A673 (cell line): Measurements from ENCODE around the gene CDC45. TPM values are rescaled to one million over a fixed set of nuclear protein-coding genes. Genes with fewer than 3 reads are reported as not detected.

Source experiments
- BruUV-seq: library from RNA; stranded (reverse); fragments of 400-500 nt; replicated peaks from 2 replicates; lab custom pipeline; 2021; lab: Mats Ljungman, UMichigan
- CTCF ChIA-PET: fragments of 300-600 bp; sonication (Branson Sonifier 250); formaldehyde crosslinking; loops from one replicate; lab custom pipeline; 2022; ENCODE audit warnings: antibody characterized with exemption; lab: Charles Lee
- POLR2A ChIA-PET: fragments of 300-600 bp; sonication (Branson Sonifier 250); formaldehyde crosslinking; loops from one replicate; lab custom pipeline; 2022; ENCODE audit warnings: antibody characterized with exemption; ENCODE audit not compliant: low non-redundant PET; lab: Charles Lee
- DNase-seq: peaks from one replicate; pipeline ENCODE4 v3.0.0-alpha.2; 2015; ENCODE audit warnings: low spot score
- H3K27ac ChIP-seq: fragments of 200-600 bp; sonication (generic); 2 replicates; pipeline ENCODE4 v1.5.1; 2016; ENCODE audit warnings: mixed run types, low read depth, mild to moderate bottlenecking, mixed read lengths, antibody characterized with exemption, low read length; ENCODE audit not compliant: poor library complexity, severe bottlenecking
- H3K27me3 ChIP-seq: fragments of 200-600 bp; sonication (generic); replicated peaks from 2 replicates; pipeline ENCODE4 v1.6.1; 2017; ENCODE audit warnings: mixed run types, low read depth, mild to moderate bottlenecking, mixed read lengths, antibody characterized with exemption, low read length; ENCODE audit not compliant: insufficient read depth, poor library complexity
- H3K36me3 ChIP-seq: fragments of 200-600 bp; sonication (generic); 2 replicates; pipeline ENCODE4 v1.6.1; 2016; ENCODE audit warnings: mixed run types, mild to moderate bottlenecking, mixed read lengths, antibody characterized with exemption, low read length; ENCODE audit not compliant: insufficient read depth, poor library complexity, severe bottlenecking
- H3K4me1 ChIP-seq: fragments of 200-600 bp; sonication (generic); 2 replicates; pipeline ENCODE4 v1.6.1; 2017; ENCODE audit warnings: mixed run types, mild to moderate bottlenecking, mixed read lengths, antibody characterized with exemption, low read length; ENCODE audit not compliant: insufficient read depth, poor library complexity, severe bottlenecking
- H3K4me3 ChIP-seq: fragments of 200-600 bp; sonication (generic); 2 replicates; pipeline ENCODE4 v1.5.1; 2016; ENCODE audit warnings: low read depth, mixed run types, mild to moderate bottlenecking, mixed read lengths, low read length; ENCODE audit not compliant: poor library complexity, severe bottlenecking
- H3K9me3 ChIP-seq: fragments of 200-600 bp; sonication (generic); 2 replicates; pipeline ENCODE4 v1.6.1; 2016; ENCODE audit warnings: mixed run types, low read depth, mild to moderate bottlenecking, mixed read lengths, antibody characterized with exemption, low read length; ENCODE audit not compliant: poor library complexity, severe bottlenecking
- EZH2 ChIP-seq: fragments of 200-600 bp; sonication (generic); IDR thresholded peaks from 2 replicates; pipeline ENCODE4 v1.6.1; 2017; ENCODE audit warnings: borderline replicate concordance, low read depth, mild to moderate bottlenecking, mixed read lengths, antibody characterized with exemption, low read length; ENCODE audit not compliant: poor library complexity, severe bottlenecking
- intact Hi-C: fragments of 100-400 bp; cut with micrococcal nuclease; formaldehyde crosslinking; loops from one replicate; pipeline ENCODE4 v1.10.0; 2022; ENCODE audit not compliant: unreplicated experiment
- total RNA-seq: library from RNA; stranded (reverse); gene quantifications from 2 replicates; pipeline ENCODE4 v1.2.3, GENCODE V29; 2021
- TF ChIP-seq, protein P1 (sequence below): fragments of 300-800, 200-600 bp; sonication (generic); conservative IDR thresholded peaks from 2 replicates; pipeline ENCODE4 v1.5.1; 2017; ENCODE audit warnings: low read depth, mild to moderate bottlenecking, antibody characterized with exemption, low read length, moderate library complexity, mixed read lengths

The CDC45 gene
- total RNA-seq, 1 experiment from 2014 or later, result 79.2 TPM

DNA sequence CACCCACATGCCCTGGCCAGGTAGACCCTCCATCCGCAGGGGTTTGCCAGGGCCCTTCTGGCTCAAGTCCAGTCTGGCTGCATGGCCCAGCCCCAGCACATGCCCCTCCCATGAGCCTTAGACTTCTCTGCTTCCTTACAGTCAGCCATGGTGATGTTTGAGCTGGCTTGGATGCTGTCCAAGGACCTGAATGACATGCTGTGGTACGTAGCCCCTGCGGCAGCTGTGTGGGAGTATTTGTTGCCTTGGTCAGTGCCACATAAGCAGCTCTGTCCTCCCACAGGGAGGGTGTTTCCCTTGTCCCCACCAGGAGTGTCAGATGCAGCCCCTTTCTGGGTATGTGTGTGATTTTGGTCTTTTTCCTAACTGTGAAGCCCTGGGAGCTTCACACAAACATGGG, 17.5 kb downstream of the CDC45 start:
- H3K27ac ChIP-seq, result no peak overlapping the region
- H3K36me3 ChIP-seq, result peaks cover 55% of the 10 kb centered on the region
- TF ChIP-seq, protein P1, sequence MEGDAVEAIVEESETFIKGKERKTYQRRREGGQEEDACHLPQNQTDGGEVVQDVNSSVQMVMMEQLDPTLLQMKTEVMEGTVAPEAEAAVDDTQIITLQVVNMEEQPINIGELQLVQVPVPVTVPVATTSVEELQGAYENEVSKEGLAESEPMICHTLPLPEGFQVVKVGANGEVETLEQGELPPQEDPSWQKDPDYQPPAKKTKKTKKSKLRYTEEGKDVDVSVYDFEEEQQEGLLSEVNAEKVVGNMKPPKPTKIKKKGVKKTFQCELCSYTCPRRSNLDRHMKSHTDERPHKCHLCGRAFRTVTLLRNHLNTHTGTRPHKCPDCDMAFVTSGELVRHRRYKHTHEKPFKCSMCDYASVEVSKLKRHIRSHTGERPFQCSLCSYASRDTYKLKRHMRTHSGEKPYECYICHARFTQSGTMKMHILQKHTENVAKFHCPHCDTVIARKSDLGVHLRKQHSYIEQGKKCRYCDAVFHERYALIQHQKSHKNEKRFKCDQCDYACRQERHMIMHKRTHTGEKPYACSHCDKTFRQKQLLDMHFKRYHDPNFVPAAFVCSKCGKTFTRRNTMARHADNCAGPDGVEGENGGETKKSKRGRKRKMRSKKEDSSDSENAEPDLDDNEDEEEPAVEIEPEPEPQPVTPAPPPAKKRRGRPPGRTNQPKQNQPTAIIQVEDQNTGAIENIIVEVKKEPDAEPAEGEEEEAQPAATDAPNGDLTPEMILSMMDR, result no peak
- no peak for TF ChIP-seq EZH2
- H3K4me1 ChIP-seq, result no peaks in the 10 kb centered on the region
- CTCF ChIA-PET, result no interaction called here
- H3K27me3 ChIP-seq, result no peaks in the 10 kb centered on the region
- no peak overlapping the region for H3K4me3 ChIP-seq
- H3K9me3 ChIP-seq, result no peaks in the 10 kb centered on the region
- DNase-seq, result no peak
- intact Hi-C loops, result no loop called here
- BruUV-seq, result no TSS peak
- POLR2A ChIA-PET, result no interaction called here

DNA sequence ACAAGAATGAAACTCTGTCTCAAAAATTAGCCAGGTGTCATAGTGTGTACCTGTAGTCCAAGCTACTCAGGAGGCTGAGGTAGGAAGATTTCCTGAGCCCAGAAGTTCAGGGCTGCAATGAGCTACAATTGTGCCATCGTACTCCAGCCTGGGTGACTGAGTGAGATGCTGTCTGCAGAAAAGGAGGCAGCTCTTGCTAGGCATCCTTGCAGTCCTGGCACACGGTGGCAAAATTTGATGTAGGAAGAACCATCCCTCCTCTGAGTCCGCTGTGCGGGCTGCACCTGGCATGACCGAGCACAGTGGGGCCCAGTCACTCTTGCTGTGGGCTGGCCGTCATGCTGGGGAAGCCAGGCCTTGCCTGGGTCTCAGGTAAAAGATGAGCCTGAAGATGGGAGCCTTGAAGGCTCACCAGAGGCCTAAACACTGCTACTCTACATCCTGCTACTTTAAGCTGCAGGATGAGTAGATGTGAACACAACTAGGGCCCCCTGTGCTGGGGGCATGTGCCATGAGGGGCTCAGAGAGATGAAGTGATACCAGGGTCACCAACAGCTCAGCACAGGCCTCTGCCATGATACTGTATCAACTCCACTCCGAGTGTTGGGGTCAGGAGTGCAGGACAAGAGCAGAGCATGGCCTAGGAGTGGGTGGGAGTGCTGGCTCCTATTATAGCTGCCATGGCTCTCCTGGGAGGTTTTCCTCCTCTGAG, 18.6 kb downstream of the CDC45 start:
- H3K36me3 ChIP-seq, result peaks cover 49% of the 10 kb centered on the region
- no peaks in the 10 kb centered on the region for H3K4me1 ChIP-seq
- H3K9me3 ChIP-seq, result no peaks in the 10 kb centered on the region
- CTCF ChIA-PET, result no interaction called here
- intact Hi-C loops, result no loop called here
- no TSS peak for BruUV-seq
- POLR2A ChIA-PET, result no interaction called here
- H3K4me3 ChIP-seq, result no peak overlapping the region
- TF ChIP-seq EZH2, result no peak
- TF ChIP-seq, protein P1, result no peak
- no peak overlapping the region for H3K27ac ChIP-seq
- DNase-seq, result no peak
- no peaks in the 10 kb centered on the region for H3K27me3 ChIP-seq

DNA sequence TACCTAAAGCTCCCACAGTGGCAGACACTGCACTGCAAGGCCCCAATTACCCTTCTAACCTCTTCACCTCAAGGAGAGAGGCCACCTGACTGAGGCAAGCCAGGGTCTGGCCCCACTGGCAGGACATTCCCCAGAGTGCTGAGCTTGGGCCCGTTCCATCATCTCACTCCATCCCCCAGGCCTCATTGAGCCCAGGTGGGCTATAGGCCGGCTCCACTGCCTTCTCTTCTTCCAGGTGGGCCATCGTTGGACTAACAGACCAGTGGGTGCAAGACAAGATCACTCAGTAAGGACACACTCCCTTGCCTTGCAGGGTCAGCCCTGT, 19.1 kb downstream of the CDC45 start:
- CTCF ChIA-PET, result no interaction called here

More for the DNA sequence above, 19.1 kb downstream of the CDC45 start:
- intact Hi-C loops, result no loop called here
- no TSS peak for BruUV-seq
- no peak for TF ChIP-seq EZH2
- TF ChIP-seq, protein P1, result no peak
- Histone ChIP-seq H3K36me3 (peaks cover 44% of the 10 kb centered on the region), H3K4me3 (no peak overlapping the region), H3K27me3 (no peaks in the 10 kb centered on the region), H3K27ac (no peak overlapping the region), H3K4me1 (no peaks in the 10 kb centered on the region), H3K9me3 (no peaks in the 10 kb centered on the region)
- no peak for DNase-seq
- POLR2A ChIA-PET, result no interaction called here
